ENCODE results near the gene AADACL4. TPM values are rescaled to one million over a fixed set of nuclear protein-coding genes. Genes with fewer than 3 reads are reported as not detected.

AADACL4 gene
- total RNA-seq, 1 experiment from 2014 or later = not detected

GRCh38 chr1:12678350-12678749 is 34.5 kb downstream of the AADACL4 start:
- no peak overlapping the region for H4K5ac ChIP-seq (ENCODE audit: insufficient read length, low read depth, low read length)
- no peak for DNase-seq
- Mint-ChIP-seq H3K36me3 (ENCODE audit: insufficient read depth in 1 of 3, low read depth in 3 of 3) (no peaks in the 10 kb centered on the region; a peak in 1 of 7 replicates), H3K27me3 (ENCODE audit: low read depth) (peaks cover 11% of the 10 kb centered on the region), H3K4me1 (no peaks in the 10 kb centered on the region), H3K27ac (no peak overlapping the region), H3K9me3 (peaks cover 3 to 7% of the 10 kb centered on the region in 2 experiments; a peak in 4 of 5 replicates), H3K4me3 (no peak overlapping the region)
- H2BK20ac ChIP-seq (ENCODE audit: low read depth, low read length, poor library complexity, severe bottlenecking) = no peak overlapping the region
- H3K4me1 ChIP-seq (ENCODE audit: insufficient read depth, low read length) = no peaks in the 10 kb centered on the region
- H3K23me2 ChIP-seq (ENCODE audit: insufficient read length, low read depth, low read length, poor library complexity, severe bottlenecking) = no peaks in the 10 kb centered on the region
- no peak overlapping the region for H3K18ac ChIP-seq (ENCODE audit: insufficient read length, low read depth, low read length)
- no peak overlapping the region for H3K23ac ChIP-seq (ENCODE audit: insufficient read length, low read depth, low read length)
- H4K8ac ChIP-seq (replicated peaks; ENCODE audit: insufficient read length, low read depth, low read length) = no peak overlapping the region
- H2BK5ac ChIP-seq (ENCODE audit: insufficient read length, low read length) = no peak overlapping the region
- no peak overlapping the region for H2AFZ ChIP-seq (ENCODE audit: low read length)
- no peaks in the 10 kb centered on the region for H3K79me2 ChIP-seq (ENCODE audit: insufficient read depth, low read length)
- TF ChIP-seq CTCF (conservative IDR thresholded peaks at IDR 0.05) = no peak
- H3K27me3 ChIP-seq (ENCODE audit: insufficient read depth, low read length) = no peaks in the 10 kb centered on the region
- H4K20me1 ChIP-seq (ENCODE audit: control insufficient read depth, insufficient read depth, insufficient read length) = no peaks in the 10 kb centered on the region
- no peak overlapping the region for H3K27ac ChIP-seq (ENCODE audit: insufficient read length, low read depth, low read length)
- no CpG with 5 or more reads among the region's 2 CpGs for WGBS (ENCODE audit: extremely low coverage, insufficient read length, low lambda C conversion rate)
- no peak overlapping the region for H2BK12ac ChIP-seq (ENCODE audit: insufficient read length, low read depth, low read length)
- no peaks in the 10 kb centered on the region for H3K79me1 ChIP-seq (ENCODE audit: insufficient read depth, low read depth, low read length, poor library complexity, severe bottlenecking)
- H2BK15ac ChIP-seq (ENCODE audit: low read depth, low read length) = no peak overlapping the region
- H3K56ac ChIP-seq (ENCODE audit: insufficient read length, low read depth, low read length) = no peak overlapping the region
- no peak overlapping the region for H2BK120ac ChIP-seq (ENCODE audit: low read depth, low read length, poor library complexity, severe bottlenecking)
- no peaks in the 10 kb centered on the region for H3K9me3 ChIP-seq (ENCODE audit: control insufficient read depth, low read depth, low read length)
- H3T11ph ChIP-seq (ENCODE audit: low read length) = no peak overlapping the region
- no peak overlapping the region for H2AK5ac ChIP-seq (ENCODE audit: insufficient read length, low read length)
- H3K9ac ChIP-seq (ENCODE audit: extremely low read depth, insufficient read length, low read length) = no peak overlapping the region
- H4K91ac ChIP-seq (ENCODE audit: insufficient read length, low read depth, low read length) = no peak overlapping the region
- H3K14ac ChIP-seq (ENCODE audit: insufficient read depth, low read length) = no peak overlapping the region
- no peak overlapping the region for H3K4ac ChIP-seq (ENCODE audit: low read depth, low read length)
- no peak overlapping the region for H3K4me2 ChIP-seq (ENCODE audit: insufficient read depth, insufficient read length, low read length)

All from H9 (cell line).